Peyer's patch (tissue), 4 donors: ENCODE measurements around the gene SIRT5. TPM values are rescaled to one million over a fixed set of nuclear protein-coding genes. Genes with fewer than 3 reads are reported as not detected.

Experiments
- DNase-seq, 3 donors: peaks; one replicate each; pipeline ENCODE4 v3.0.0-alpha.2; 2017 to 2019
- H3K27ac ChIP-seq, 4 donors: fragments of 200-600 bp; sonication (generic); one replicate each; pipeline ENCODE4 v1.5.1; 2016 to 2019
- H3K27me3 ChIP-seq, 2 donors: fragments of 200-600 bp; sonication (generic); one replicate each; pipeline ENCODE4 v1.5.1; 2019
- H3K36me3 ChIP-seq, 3 donors: fragments of 200-600 bp; sonication (generic); one replicate each; pipeline ENCODE4 v1.5.1; 2016 to 2019
- H3K4me1 ChIP-seq, 4 donors: fragments of 200-600 bp; sonication (generic); one replicate each; pipeline ENCODE4 v1.5.1; 2016 to 2019
- H3K4me3 ChIP-seq, 4 donors: fragments of 200-600 bp; sonication (generic); 1 replicate in 3 of 4; 2 replicates in 1 of 4; pipeline ENCODE4 v1.5.1; 2016 to 2019; ENCODE audit warnings: mild to moderate bottlenecking in 1 of 4
- H3K9me3 ChIP-seq, 4 donors: fragments of 200-600 bp; sonication (generic); one replicate each; pipeline ENCODE4 v1.5.1; 2016 to 2019; ENCODE audit warnings: mild to moderate bottlenecking in 1 of 4
- CTCF ChIP-seq, 6 experiments: fragments of 450-650 bp in 4 of 6; fragments of 200-600 bp in 2 of 6; sonication (generic) in 1 of 6; IDR thresholded peaks; one replicate each; pipeline ENCODE4 v1.5.1; 2017 to 2019; ENCODE audit warnings: antibody characterized with exemption in 6 of 6, mild to moderate bottlenecking in 3 of 6, moderate library complexity in 1 of 6
- POLR2A ChIP-seq, 2 donors: fragments of 450-650 bp; IDR thresholded peaks; one replicate each; pipeline ENCODE4 v1.5.1; 2017; ENCODE audit warnings: antibody characterized with exemption in 2 of 2, mild to moderate bottlenecking in 2 of 2, moderate library complexity in 2 of 2
- total RNA-seq, 4 donors: library from RNA; depleted of rRNA; stranded (reverse); fragments of >200 nt; gene quantifications; one replicate each; pipeline ENCODE4 v1.1.0, GENCODE V29; 2016

SIRT5 gene
- total RNA-seq, 4 donors from 2014 or later: 6.8 to 22.1 (median 18.1) TPM

GRCh38 chr6:13572240-13572639, 2.2 kb upstream of the SIRT5 start:
- no peak overlapping the region for H3K27ac ChIP-seq

GRCh38 chr6:13572951-13573654, 1.3 kb upstream of the SIRT5 start:
- H3K27me3 ChIP-seq: no peaks in the 10 kb centered on the region
- peak overlapping the region in 3 of 4 donors; percentile 96 to 100 (median 99) for H3K27ac ChIP-seq
- H3K4me3 ChIP-seq: peak overlapping the region in 3 of 4 donors; percentile 86 to 90 (median 90)
- DNase-seq: no peak
- no peak for TF ChIP-seq POLR2A (IDR thresholded peaks at IDR 0.05)
- TF ChIP-seq CTCF (IDR thresholded peaks at IDR 0.05): no peak
- no peaks in the 10 kb centered on the region for H3K9me3 ChIP-seq
- H3K36me3 ChIP-seq: no peaks in the 10 kb centered on the region
- H3K4me1 ChIP-seq: peaks cover 0 to 6% (median 2%) of the 10 kb centered on the region in 4 donors

More at GRCh38 chr6:13572240-13572639, 2.2 kb upstream of the SIRT5 start:
- DNase-seq: no peak
- Histone ChIP-seq H3K9me3 (no peaks in the 10 kb centered on the region), H3K27me3 (no peaks in the 10 kb centered on the region), H3K4me3 (no peak overlapping the region), H3K4me1 (peaks cover 0 to 6% (median 2%) of the 10 kb centered on the region in 4 donors), H3K36me3 (no peaks in the 10 kb centered on the region)
- no peak for TF ChIP-seq CTCF (IDR thresholded peaks at IDR 0.05)
- TF ChIP-seq POLR2A (IDR thresholded peaks at IDR 0.05): no peak

GRCh38 chr6:13573669-13574110, 711 bp upstream of the SIRT5 start:
- TF ChIP-seq CTCF (IDR thresholded peaks at IDR 0.05): no peak
- Histone ChIP-seq H3K27ac (peak overlapping the region; percentile 95 to 100 (median 98)), H3K27me3 (no peaks in the 10 kb centered on the region), H3K36me3 (no peaks in the 10 kb centered on the region), H3K4me1 (peaks cover 0 to 6% (median 2%) of the 10 kb centered on the region in 4 donors), H3K9me3 (no peaks in the 10 kb centered on the region), H3K4me3 (peak overlapping the region; percentile 77 to 90 (median 88))
- DNase-seq: peak in 2 of 3 donors; percentile 56 to 62

- Histone ChIP-seq H3K27me3 (no peaks in the 10 kb centered on the region), H3K4me3 (peak overlapping the region; percentile 77 to 90 (median 88)), H3K27ac (peak overlapping the region; percentile 95 to 100 (median 98)), H3K36me3 (no peaks in the 10 kb centered on the region), H3K4me1 (peaks cover 0 to 6% (median 2%) of the 10 kb centered on the region in 4 donors), H3K9me3 (no peaks in the 10 kb centered on the region)
- TF ChIP-seq CTCF (IDR thresholded peaks at IDR 0.05) (peak; percentile 41 to 72 (median 56)), POLR2A (IDR thresholded peaks at IDR 0.05) (no peak)
- DNase-seq: peak; percentile 95 to 97 (median 96)
Observed at GRCh38 chr6:13574149-13574570, 241 bp upstream of the SIRT5 start.

- peaks cover 0 to 9% (median 0%) of the 10 kb centered on the region in 3 donors for H3K36me3 ChIP-seq
- H3K9me3 ChIP-seq: no peaks in the 10 kb centered on the region
- no peak for DNase-seq
- peak overlapping the region; percentile 77 to 90 (median 88) for H3K4me3 ChIP-seq
- H3K4me1 ChIP-seq: peaks cover 0 to 6% (median 2%) of the 10 kb centered on the region in 4 donors
- H3K27me3 ChIP-seq: no peaks in the 10 kb centered on the region
- TF ChIP-seq POLR2A (IDR thresholded peaks at IDR 0.05) (no peak), CTCF (IDR thresholded peaks at IDR 0.05) (peak; percentile 60 to 89 (median 82))
- H3K27ac ChIP-seq: peak overlapping the region; percentile 95 to 100 (median 98)
Observed at GRCh38 chr6:13575377-13575775, 975 bp downstream of the SIRT5 start.
